H9 (cell line): Measurements from ENCODE around the gene TLE4. TPM values are rescaled to one million over a fixed set of nuclear protein-coding genes. Genes with fewer than 3 reads are reported as not detected.

Experiments
- DNase-seq: peaks from one replicate; pipeline ENCODE4 v3.0.0-alpha.2; 2017
- H2AFZ ChIP-seq: one replicate; pipeline ENCODE4 v1.6.1; 2013; ENCODE audit warnings: mild to moderate bottlenecking, low read length, control low read depth, moderate library complexity
- H2AK5ac ChIP-seq: 2 replicates; pipeline ENCODE4 v1.6.1; 2013; ENCODE audit warnings: low read length, control low read depth, mixed read lengths; ENCODE audit not compliant: insufficient read length
- H2BK120ac ChIP-seq: one replicate; pipeline ENCODE4 v1.6.1; 2013; ENCODE audit warnings: low read depth, mild to moderate bottlenecking, low read length, control low read depth, inconsistent platforms; ENCODE audit not compliant: poor library complexity, severe bottlenecking
- H2BK12ac ChIP-seq: 2 replicates; pipeline ENCODE4 v1.6.1; 2013; ENCODE audit warnings: low read length, control low read depth, mixed read lengths, low read depth; ENCODE audit not compliant: insufficient read length
- H2BK15ac ChIP-seq: 2 replicates; pipeline ENCODE4 v1.6.1; 2013; ENCODE audit warnings: low read depth, low read length, control low read depth
- H2BK20ac ChIP-seq: one replicate; pipeline ENCODE4 v1.6.1; 2013; ENCODE audit warnings: low read depth, mild to moderate bottlenecking, low read length, control low read depth, inconsistent platforms; ENCODE audit not compliant: poor library complexity, severe bottlenecking
- H2BK5ac ChIP-seq: 2 replicates; pipeline ENCODE4 v1.6.1; 2013; ENCODE audit warnings: low read length, control low read depth, mixed read lengths; ENCODE audit not compliant: insufficient read length
- H3K14ac ChIP-seq: 2 replicates; pipeline ENCODE4 v1.6.1; 2013; ENCODE audit warnings: low read length, control low read depth; ENCODE audit not compliant: insufficient read depth
- H3K18ac ChIP-seq: 2 replicates; pipeline ENCODE4 v1.6.1; 2013; ENCODE audit warnings: low read depth, mild to moderate bottlenecking, mixed read lengths, low read length, control low read depth; ENCODE audit not compliant: insufficient read length
- H3K23ac ChIP-seq: 2 replicates; pipeline ENCODE4 v1.6.1; 2013; ENCODE audit warnings: low read length, control low read depth, mixed read lengths, low read depth; ENCODE audit not compliant: insufficient read length
- H3K23me2 ChIP-seq: 2 replicates; pipeline ENCODE4 v1.6.1; 2013; ENCODE audit warnings: low read depth, mild to moderate bottlenecking, mixed read lengths, low read length, control low read depth; ENCODE audit not compliant: insufficient read length, poor library complexity, severe bottlenecking
- H3K27ac ChIP-seq: 2 replicates; pipeline ENCODE4 v1.5.1; 2013; ENCODE audit warnings: low read length, control low read depth, mixed read lengths, low read depth; ENCODE audit not compliant: insufficient read length
- H3K27me3 ChIP-seq: 2 replicates; pipeline ENCODE4 v1.6.1; 2013; ENCODE audit warnings: low read length, control low read depth, inconsistent platforms; ENCODE audit not compliant: insufficient read depth
- H3K4ac ChIP-seq: 2 replicates; pipeline ENCODE4 v1.6.1; 2013; ENCODE audit warnings: low read depth, mild to moderate bottlenecking, control low read depth, inconsistent platforms, low read length, moderate library complexity
- H3K4me1 ChIP-seq: 2 replicates; pipeline ENCODE4 v1.6.1; 2013; ENCODE audit warnings: low read length, control low read depth, inconsistent platforms; ENCODE audit not compliant: insufficient read depth
- H3K4me2 ChIP-seq: 2 replicates; pipeline ENCODE4 v1.6.1; 2013; ENCODE audit warnings: low read length, control low read depth, mixed read lengths; ENCODE audit not compliant: insufficient read length, insufficient read depth
- H3K56ac ChIP-seq: 2 replicates; pipeline ENCODE4 v1.6.1; 2013; ENCODE audit warnings: low read depth, mild to moderate bottlenecking, mixed read lengths, low read length, control low read depth; ENCODE audit not compliant: insufficient read length
- H3K79me1 ChIP-seq: 2 replicates; pipeline ENCODE4 v1.6.1; 2013; ENCODE audit warnings: low read depth, mild to moderate bottlenecking, moderate library complexity, low read length, control low read depth, inconsistent platforms; ENCODE audit not compliant: insufficient read depth, poor library complexity, severe bottlenecking
- H3K79me2 ChIP-seq: 2 replicates; pipeline ENCODE4 v1.6.1; 2013; ENCODE audit warnings: low read length, control low read depth, inconsistent platforms; ENCODE audit not compliant: insufficient read depth
- H3K9ac ChIP-seq: 2 replicates; pipeline ENCODE4 v1.6.1; 2013; ENCODE audit warnings: low read length, control low read depth, mixed read lengths; ENCODE audit not compliant: insufficient read length; ENCODE audit errors: extremely low read depth
- H3K9me3 ChIP-seq: one replicate; pipeline ENCODE4 v1.6.1; 2013; ENCODE audit warnings: low read depth, low read length, inconsistent platforms; ENCODE audit not compliant: control insufficient read depth
- H3T11ph ChIP-seq: one replicate; pipeline ENCODE4 v1.6.1; 2013; ENCODE audit warnings: mild to moderate bottlenecking, low read length, control low read depth, inconsistent platforms
- H4K20me1 ChIP-seq: one replicate; pipeline ENCODE4 v1.6.1; 2013; ENCODE audit not compliant: control insufficient read depth, insufficient read length, insufficient read depth
- H4K5ac ChIP-seq: 2 replicates; pipeline ENCODE4 v1.6.1; 2013; ENCODE audit warnings: low read depth, mild to moderate bottlenecking, mixed read lengths, low read length, control low read depth; ENCODE audit not compliant: insufficient read length
- H4K8ac ChIP-seq: replicated peaks from 2 replicates; pipeline ENCODE4 v1.6.1; 2013; ENCODE audit warnings: low read length, control low read depth, mixed read lengths, low read depth; ENCODE audit not compliant: insufficient read length
- H4K91ac ChIP-seq: 2 replicates; pipeline ENCODE4 v1.6.1; 2013; ENCODE audit warnings: low read depth, mild to moderate bottlenecking, moderate library complexity, mixed read lengths, low read length, control low read depth; ENCODE audit not compliant: insufficient read length
- H3K27ac Mint-ChIP-seq, 3 experiments: 2 replicates in 2 of 3; 3 replicates in 1 of 3; pipeline ENCODE4 v1.8.0; 2020 to 2021; ENCODE audit warnings: mixed read lengths in 3 of 3, mild to moderate bottlenecking in 1 of 3, moderate library complexity in 1 of 3
- H3K27me3 Mint-ChIP-seq: 2 replicates; pipeline ENCODE4 v1.8.0; 2021; ENCODE audit warnings: low read depth, mild to moderate bottlenecking, moderate library complexity, mixed read lengths
- H3K36me3 Mint-ChIP-seq, 3 experiments: 2 replicates in 2 of 3; 3 replicates in 1 of 3; pipeline ENCODE4 v1.8.0; 2020 to 2021; ENCODE audit warnings: low read depth in 3 of 3, mixed read lengths in 3 of 3; ENCODE audit not compliant: insufficient read depth in 1 of 3
- H3K4me1 Mint-ChIP-seq, 2 experiments: 2 replicates each; pipeline ENCODE4 v1.8.0; 2020; ENCODE audit warnings: mixed read lengths in 2 of 2
- H3K4me3 Mint-ChIP-seq, 2 experiments: 2 replicates in 1 of 2; 3 replicates in 1 of 2; pipeline ENCODE4 v1.8.0; 2020 to 2021; ENCODE audit warnings: mild to moderate bottlenecking in 2 of 2, mixed read lengths in 2 of 2, moderate library complexity in 1 of 2
- H3K9me3 Mint-ChIP-seq, 2 experiments: 2 replicates in 1 of 2; 3 replicates in 1 of 2; pipeline ENCODE4 v1.8.0; 2020; ENCODE audit warnings: mild to moderate bottlenecking in 2 of 2, mixed read lengths in 2 of 2, moderate library complexity in 1 of 2
- WGBS: extraction: QIAGEN DNeasy Blood & Tissue Kit; methylation state at CpG from one replicate; pipeline ENCODE4 v1.1.7; 2013; ENCODE audit warnings: missing lambda C conversion rate, low lambda C conversion rate, mixed read lengths; ENCODE audit not compliant: insufficient read length; ENCODE audit errors: extremely low coverage; 5-methylcytosine and 5-hydroxymethylcytosine counted together
- total RNA-seq: library from RNA; stranded (reverse); gene quantifications from 2 replicates; pipeline ENCODE4 v1.2.1, GENCODE V29; 2021
- TF ChIP-seq, protein P1 (sequence below): fragments of 200-600 bp; sonication (generic); conservative IDR thresholded peaks from 3 replicates; pipeline ENCODE4 v1.8.0; 2021; ENCODE audit warnings: antibody characterized with exemption, mild to moderate bottlenecking

TLE4 gene
- total RNA-seq, 1 experiment from 2014 or later = 35.1 TPM

DNA sequence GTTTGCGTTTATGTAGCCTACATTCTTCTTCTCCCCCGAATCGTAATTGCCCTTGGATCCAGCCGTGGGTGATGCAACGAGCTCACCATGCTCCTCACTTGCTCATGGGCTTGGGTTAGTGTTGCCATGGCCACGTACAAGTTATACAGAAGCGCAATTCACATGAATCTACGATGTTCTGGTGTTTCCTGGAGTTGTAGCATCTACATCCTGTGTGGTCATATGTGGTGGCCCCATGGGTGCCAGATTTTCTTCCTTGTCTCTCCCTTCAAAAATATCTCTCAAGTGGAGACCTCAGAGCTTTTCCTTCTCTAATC lies 115.3 kb downstream of the TLE4 start:
- H3K4me2 ChIP-seq = no peak overlapping the region
- H4K8ac ChIP-seq = no peak overlapping the region
- TF ChIP-seq, protein P1, sequence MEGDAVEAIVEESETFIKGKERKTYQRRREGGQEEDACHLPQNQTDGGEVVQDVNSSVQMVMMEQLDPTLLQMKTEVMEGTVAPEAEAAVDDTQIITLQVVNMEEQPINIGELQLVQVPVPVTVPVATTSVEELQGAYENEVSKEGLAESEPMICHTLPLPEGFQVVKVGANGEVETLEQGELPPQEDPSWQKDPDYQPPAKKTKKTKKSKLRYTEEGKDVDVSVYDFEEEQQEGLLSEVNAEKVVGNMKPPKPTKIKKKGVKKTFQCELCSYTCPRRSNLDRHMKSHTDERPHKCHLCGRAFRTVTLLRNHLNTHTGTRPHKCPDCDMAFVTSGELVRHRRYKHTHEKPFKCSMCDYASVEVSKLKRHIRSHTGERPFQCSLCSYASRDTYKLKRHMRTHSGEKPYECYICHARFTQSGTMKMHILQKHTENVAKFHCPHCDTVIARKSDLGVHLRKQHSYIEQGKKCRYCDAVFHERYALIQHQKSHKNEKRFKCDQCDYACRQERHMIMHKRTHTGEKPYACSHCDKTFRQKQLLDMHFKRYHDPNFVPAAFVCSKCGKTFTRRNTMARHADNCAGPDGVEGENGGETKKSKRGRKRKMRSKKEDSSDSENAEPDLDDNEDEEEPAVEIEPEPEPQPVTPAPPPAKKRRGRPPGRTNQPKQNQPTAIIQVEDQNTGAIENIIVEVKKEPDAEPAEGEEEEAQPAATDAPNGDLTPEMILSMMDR = no peak
- no peak overlapping the region for H2BK20ac ChIP-seq
- H3K27ac ChIP-seq = no peak overlapping the region
- no peaks in the 10 kb centered on the region for H3K9me3 ChIP-seq
- H3K79me2 ChIP-seq = no peaks in the 10 kb centered on the region
- Mint-ChIP-seq H3K4me1 (peaks cover 18 to 19% of the 10 kb centered on the region in 2 experiments), H3K27me3 (no peaks in the 10 kb centered on the region), H3K4me3 (no peak overlapping the region), H3K27ac (peak overlapping the region in 1 of 3 experiments; percentile 31; a peak in 2 of 7 replicates), H3K9me3 (no peaks in the 10 kb centered on the region), H3K36me3 (peaks cover 2 to 13% (median 12%) of the 10 kb centered on the region in 3 experiments; a peak in 4 of 7 replicates)
- DNase-seq = no peak
- H3K27me3 ChIP-seq = no peaks in the 10 kb centered on the region
- H3K79me1 ChIP-seq = no peaks in the 10 kb centered on the region
- no peak overlapping the region for H2BK5ac ChIP-seq
- no peak overlapping the region for H2BK15ac ChIP-seq
- H3K23me2 ChIP-seq = no peaks in the 10 kb centered on the region
- H3K9ac ChIP-seq = no peak overlapping the region
- no peak overlapping the region for H4K91ac ChIP-seq
- H4K20me1 ChIP-seq = no peaks in the 10 kb centered on the region
- no peak overlapping the region for H2BK120ac ChIP-seq
- H2AK5ac ChIP-seq = no peak overlapping the region
- no peak overlapping the region for H4K5ac ChIP-seq
- no peak overlapping the region for H3K14ac ChIP-seq
- H2BK12ac ChIP-seq = no peak overlapping the region
- no peak overlapping the region for H3K56ac ChIP-seq
- H3K4me1 ChIP-seq = peaks cover under 1% of the 10 kb centered on the region; the same call in 1 of the 2 replicates
- no peak overlapping the region for H3T11ph ChIP-seq
- no peak overlapping the region for H2AFZ ChIP-seq
- H3K23ac ChIP-seq = no peak overlapping the region
- H3K18ac ChIP-seq = peak overlapping the region; percentile 7
- no CpG with 5 or more reads among the region's 8 CpGs for whole genome bisulfite sequencing
- no peak overlapping the region for H3K4ac ChIP-seq
